K562 (cell line): ENCODE measurements around the gene GZMM. TPM values are rescaled to one million over a fixed set of nuclear protein-coding genes. Genes with fewer than 3 reads are reported as not detected.

Source experiments
- polyA plus RNA-seq, 8 experiments: library from polyadenylated mRNA; depleted of rRNA in 4 of 8; stranded (reverse) in 5 of 8; unstranded in 3 of 8; fragments of >200 nt; fragmentation: Nextera tagmentation in 2 of 8; fragmentation: Illumina TruSeq in 1 of 8; extraction: Ambion mirVana in 2 of 8; extraction: Trizol in 1 of 8; gene quantifications; 2 replicates each; pipeline versions ENCODE4 v1.2.1 to v1.2.3, GENCODE V29; 2011 to 2014; ENCODE audit warnings: inconsistent platforms in 1 of 8, missing spikeins in 1 of 8
- total RNA-seq, 7 experiments: library from RNA; depleted of rRNA in 6 of 7; stranded (reverse); fragments of >200 nt in 6 of 7; fragmentation: Illumina TruSeq in 2 of 7; extraction: Trizol in 2 of 7; gene quantifications; 2 replicates each; pipeline versions ENCODE4 v1.2.1 to v1.2.3, GENCODE V29; 2011 to 2021; ENCODE audit warnings: low replicate concordance in 1 of 7
- TF ChIP-seq, protein P1 (sequence below): fragments of 200-600 bp; sonication (generic); IDR thresholded peaks from one replicate; pipeline ENCODE4 v1.6.1; 2012; ENCODE audit warnings: mild to moderate bottlenecking, low read depth, low read length, inconsistent platforms

The GZMM gene
- total and polyA plus RNA-seq, 9 of the 15 experiments (the other 6 are each of a cell fraction or from before 2014, with no cell fraction given), result 0.08 to 2.6 (median 0.70) TPM; not detected in 2

DNA sequence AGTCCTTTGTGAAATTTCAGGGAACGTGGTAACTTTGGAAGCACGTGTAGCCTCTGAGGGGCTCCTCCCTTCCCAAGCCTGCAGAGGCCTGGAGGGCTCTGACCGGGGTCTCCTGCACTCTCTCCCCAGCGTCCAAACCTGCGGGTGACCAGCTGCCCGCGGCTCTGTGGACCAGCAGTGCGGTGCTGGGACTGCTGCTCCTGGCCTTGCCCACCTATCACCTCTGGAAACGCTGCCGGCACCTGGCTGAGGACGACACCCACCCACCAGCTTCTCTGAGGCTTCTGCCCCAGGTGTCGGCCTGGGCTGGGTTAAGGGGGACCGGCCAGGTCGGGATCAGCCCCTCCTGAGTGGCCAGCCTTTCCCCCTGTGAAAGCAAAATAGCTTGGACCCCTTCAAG, 39.2 kb upstream of the GZMM start (continued):
- TF ChIP-seq, protein P1, sequence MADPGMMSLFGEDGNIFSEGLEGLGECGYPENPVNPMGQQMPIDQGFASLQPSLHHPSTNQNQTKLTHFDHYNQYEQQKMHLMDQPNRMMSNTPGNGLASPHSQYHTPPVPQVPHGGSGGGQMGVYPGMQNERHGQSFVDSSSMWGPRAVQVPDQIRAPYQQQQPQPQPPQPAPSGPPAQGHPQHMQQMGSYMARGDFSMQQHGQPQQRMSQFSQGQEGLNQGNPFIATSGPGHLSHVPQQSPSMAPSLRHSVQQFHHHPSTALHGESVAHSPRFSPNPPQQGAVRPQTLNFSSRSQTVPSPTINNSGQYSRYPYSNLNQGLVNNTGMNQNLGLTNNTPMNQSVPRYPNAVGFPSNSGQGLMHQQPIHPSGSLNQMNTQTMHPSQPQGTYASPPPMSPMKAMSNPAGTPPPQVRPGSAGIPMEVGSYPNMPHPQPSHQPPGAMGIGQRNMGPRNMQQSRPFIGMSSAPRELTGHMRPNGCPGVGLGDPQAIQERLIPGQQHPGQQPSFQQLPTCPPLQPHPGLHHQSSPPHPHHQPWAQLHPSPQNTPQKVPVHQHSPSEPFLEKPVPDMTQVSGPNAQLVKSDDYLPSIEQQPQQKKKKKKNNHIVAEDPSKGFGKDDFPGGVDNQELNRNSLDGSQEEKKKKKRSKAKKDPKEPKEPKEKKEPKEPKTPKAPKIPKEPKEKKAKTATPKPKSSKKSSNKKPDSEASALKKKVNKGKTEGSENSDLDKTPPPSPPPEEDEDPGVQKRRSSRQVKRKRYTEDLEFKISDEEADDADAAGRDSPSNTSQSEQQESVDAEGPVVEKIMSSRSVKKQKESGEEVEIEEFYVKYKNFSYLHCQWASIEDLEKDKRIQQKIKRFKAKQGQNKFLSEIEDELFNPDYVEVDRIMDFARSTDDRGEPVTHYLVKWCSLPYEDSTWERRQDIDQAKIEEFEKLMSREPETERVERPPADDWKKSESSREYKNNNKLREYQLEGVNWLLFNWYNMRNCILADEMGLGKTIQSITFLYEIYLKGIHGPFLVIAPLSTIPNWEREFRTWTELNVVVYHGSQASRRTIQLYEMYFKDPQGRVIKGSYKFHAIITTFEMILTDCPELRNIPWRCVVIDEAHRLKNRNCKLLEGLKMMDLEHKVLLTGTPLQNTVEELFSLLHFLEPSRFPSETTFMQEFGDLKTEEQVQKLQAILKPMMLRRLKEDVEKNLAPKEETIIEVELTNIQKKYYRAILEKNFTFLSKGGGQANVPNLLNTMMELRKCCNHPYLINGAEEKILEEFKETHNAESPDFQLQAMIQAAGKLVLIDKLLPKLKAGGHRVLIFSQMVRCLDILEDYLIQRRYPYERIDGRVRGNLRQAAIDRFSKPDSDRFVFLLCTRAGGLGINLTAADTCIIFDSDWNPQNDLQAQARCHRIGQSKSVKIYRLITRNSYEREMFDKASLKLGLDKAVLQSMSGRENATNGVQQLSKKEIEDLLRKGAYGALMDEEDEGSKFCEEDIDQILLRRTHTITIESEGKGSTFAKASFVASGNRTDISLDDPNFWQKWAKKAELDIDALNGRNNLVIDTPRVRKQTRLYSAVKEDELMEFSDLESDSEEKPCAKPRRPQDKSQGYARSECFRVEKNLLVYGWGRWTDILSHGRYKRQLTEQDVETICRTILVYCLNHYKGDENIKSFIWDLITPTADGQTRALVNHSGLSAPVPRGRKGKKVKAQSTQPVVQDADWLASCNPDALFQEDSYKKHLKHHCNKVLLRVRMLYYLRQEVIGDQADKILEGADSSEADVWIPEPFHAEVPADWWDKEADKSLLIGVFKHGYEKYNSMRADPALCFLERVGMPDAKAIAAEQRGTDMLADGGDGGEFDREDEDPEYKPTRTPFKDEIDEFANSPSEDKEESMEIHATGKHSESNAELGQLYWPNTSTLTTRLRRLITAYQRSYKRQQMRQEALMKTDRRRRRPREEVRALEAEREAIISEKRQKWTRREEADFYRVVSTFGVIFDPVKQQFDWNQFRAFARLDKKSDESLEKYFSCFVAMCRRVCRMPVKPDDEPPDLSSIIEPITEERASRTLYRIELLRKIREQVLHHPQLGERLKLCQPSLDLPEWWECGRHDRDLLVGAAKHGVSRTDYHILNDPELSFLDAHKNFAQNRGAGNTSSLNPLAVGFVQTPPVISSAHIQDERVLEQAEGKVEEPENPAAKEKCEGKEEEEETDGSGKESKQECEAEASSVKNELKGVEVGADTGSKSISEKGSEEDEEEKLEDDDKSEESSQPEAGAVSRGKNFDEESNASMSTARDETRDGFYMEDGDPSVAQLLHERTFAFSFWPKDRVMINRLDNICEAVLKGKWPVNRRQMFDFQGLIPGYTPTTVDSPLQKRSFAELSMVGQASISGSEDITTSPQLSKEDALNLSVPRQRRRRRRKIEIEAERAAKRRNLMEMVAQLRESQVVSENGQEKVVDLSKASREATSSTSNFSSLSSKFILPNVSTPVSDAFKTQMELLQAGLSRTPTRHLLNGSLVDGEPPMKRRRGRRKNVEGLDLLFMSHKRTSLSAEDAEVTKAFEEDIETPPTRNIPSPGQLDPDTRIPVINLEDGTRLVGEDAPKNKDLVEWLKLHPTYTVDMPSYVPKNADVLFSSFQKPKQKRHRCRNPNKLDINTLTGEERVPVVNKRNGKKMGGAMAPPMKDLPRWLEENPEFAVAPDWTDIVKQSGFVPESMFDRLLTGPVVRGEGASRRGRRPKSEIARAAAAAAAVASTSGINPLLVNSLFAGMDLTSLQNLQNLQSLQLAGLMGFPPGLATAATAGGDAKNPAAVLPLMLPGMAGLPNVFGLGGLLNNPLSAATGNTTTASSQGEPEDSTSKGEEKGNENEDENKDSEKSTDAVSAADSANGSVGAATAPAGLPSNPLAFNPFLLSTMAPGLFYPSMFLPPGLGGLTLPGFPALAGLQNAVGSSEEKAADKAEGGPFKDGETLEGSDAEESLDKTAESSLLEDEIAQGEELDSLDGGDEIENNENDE, result no peak
